ENCODE data around the gene FBF1.

- no peak for TF ChIP-seq CTCF (IDR thresholded peaks at IDR 0.05 in 8 of 11, conservative IDR thresholded peaks at IDR 0.05 in 3 of 11)
- no peak for TF ChIP-seq POLR2A (IDR thresholded peaks at IDR 0.05)
These were observed 22.9 kb downstream of the FBF1 start for GRCh38 chr17:75917917-75918445.
